GM21381 (cell line): ENCODE results near the gene DLG4.

ENCODE experiments used
- ATAC-seq: cut with Tn5 transposase; IDR thresholded peaks from one replicate; pipeline ENCODE4 v1.9.1; 2021; ENCODE audit warnings: mild to moderate bottlenecking, moderate library complexity; ENCODE audit not compliant: unreplicated experiment

DLG4 gene

DNA sequence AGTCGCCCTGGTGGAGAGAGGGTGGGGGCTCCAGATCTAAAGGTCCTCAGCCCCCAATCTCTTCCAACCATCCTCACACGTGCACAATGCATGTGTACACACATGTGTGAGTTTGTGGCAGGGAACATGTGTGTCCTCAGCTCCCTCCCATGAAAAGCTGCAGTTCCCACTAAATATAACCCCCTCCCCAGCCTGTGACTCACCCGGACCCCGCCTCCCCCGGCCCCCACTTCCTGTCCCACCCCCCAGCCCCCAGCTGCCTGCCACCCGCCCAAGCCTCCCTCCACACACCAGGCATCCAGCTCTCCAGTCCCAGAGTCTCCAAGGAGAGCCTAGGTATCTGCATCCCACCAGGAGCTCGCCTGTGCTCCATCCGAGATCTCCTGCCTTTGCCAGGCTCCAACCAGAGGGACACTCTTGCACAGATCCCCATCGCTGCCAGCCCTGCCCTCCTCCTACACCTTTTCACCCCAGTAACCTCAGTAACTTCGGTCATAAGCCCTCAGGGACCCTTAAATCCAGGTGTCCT lies 3.9 kb downstream of the DLG4 start:
- no peak for ATAC-seq

- no peak for ATAC-seq
Measured at GRCh38 chr17:7215136-7215638, 4.4 kb downstream of the DLG4 start.

GRCh38 chr17:7214300-7215135 lies 5.1 kb downstream of the DLG4 start:
- ATAC-seq: peak; percentile 71

DNA sequence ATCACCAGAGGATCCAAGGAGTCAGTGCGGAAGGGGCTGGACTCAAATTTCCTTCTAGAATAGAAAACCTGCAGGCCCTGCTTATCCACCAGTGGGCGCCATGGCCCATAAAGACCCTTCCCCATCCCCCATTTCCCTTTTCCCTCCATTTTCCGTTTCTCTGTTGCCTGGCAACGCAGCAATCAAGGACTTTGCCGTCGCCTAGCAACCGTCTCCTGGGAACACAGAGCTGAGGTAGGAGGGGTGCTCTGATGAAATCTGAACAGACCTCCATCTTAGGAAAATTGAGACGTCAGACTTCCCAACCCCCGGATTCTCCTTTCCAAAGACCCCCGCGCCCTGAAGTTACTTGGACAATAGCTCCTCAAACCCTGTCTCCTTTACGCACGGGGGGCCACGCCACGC lies 5.7 kb downstream of the DLG4 start:
- no peak for ATAC-seq

DNA sequence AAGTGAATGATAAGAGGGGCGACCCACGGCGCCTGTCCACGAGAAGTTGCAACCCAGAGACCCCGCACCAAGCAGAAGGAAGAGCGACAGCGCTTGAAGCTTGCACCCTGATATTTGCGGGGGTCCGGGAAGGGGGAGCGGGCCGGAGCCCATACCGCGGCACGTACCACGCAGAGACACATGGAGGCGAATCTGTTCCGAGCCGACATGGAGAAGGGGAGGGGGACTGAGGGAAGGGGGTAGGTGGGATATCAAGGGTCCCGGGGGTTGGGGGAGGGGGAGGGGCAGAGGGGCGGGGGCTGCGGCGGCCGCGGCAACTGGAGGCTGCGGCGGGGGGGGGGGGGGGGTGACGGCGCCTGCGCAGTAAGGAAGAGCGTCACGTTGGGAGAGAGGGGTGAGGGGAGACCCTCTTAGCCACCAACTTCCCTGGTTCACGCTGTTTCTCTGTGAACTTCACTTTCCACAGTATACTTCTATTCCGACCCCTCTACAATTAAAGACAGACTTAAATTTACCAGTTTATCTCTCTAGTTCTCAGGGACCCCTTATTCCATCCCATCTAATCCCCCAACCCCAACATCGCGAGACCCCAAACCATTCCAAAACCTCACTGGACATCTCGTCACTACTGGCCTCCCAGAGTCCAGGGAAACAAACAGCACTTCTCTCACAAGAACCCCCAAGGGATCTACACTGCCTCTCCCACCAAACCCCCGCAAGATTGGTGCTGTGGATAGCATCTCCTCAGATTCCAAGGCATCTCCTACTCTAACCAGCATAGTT lies 8.0 kb downstream of the DLG4 start:
- ATAC-seq: no peak

- ATAC-seq: no peak
Measured at GRCh38 chr17:7208754-7209460, 10.7 kb downstream of the DLG4 start.

GRCh38 chr17:7208027-7208571 lies 11.5 kb downstream of the DLG4 start:
- no peak for ATAC-seq

- no peak for ATAC-seq
Measured at GRCh38 chr17:7207120-7208001, 12.3 kb downstream of the DLG4 start.

- no peak for ATAC-seq
Measured at GRCh38 chr17:7205561-7205960, 14.1 kb downstream of the DLG4 start.

DNA sequence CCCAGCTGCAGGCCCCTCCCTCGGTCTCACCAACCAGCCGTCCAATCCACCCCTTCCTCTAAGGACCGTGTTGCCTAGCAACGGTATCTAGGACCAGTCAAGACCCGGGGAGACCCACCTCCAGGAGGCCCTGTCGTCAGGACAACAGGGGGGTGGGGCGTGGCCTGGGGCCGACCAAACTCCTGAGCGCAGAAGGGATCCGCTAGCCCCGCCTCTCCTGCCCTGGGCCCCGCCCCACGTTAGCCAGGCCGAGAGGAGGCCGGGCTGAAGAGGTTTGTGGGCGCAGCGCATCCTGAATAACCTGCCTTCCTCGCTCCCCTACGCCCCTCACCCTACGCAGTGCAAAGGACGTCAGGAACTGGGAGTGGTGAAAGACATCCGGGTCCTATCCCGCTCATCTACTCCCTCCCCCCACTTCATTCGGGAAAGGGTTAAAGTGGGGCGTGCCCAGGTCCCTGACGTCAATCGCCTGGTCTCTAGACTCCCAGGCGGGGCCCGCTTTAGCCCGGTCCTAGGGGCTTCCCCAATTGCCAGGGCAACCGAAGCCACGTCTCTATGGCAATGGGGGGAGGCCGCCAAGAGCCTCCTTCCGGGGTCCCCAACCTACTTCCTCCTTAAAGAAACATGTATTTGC lies 14.7 kb downstream of the DLG4 start:
- ATAC-seq: peak; percentile 75

- ATAC-seq: no peak
Measured at GRCh38 chr17:7204336-7204735, 15.3 kb downstream of the DLG4 start.

- ATAC-seq: no peak
Measured at GRCh38 chr17:7203391-7203790, 16.2 kb downstream of the DLG4 start.

DNA sequence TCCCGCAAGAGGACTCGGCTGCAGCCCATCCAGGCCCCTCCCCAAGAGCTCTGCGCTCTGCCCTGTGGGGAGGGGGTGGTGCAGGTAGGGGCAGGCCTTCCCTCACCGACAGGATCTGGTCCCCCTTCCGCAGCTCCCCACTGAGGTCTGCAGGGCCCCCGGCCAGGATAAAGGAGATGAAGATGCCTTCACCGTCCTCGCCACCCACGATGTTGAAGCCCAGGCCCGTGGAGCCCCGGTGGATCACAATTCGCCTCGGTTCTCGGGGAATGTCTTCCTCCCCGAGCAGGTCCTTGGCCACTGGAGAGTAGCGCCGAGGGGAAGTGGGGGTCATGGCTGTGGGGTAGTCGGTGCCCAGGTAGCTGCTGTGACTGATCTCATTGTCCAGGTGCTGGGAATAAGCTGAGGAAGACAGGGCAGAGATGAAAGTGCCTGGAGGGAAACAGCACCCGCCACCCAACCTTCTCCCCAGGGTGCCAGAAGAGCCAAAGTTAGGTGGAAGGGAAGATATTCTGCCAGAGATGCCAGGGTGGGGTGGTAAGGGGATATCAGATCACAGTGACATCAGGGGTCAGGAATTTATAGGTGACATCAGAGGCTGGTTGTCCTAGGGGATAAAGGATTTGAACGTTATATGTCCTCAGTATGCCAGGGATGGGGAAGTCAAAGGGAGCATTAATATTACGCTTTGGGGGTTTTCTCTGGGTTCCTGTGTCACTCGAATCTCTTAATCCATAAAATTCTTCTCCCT lies 22.8 kb downstream of the DLG4 start:
- ATAC-seq: no peak

DNA sequence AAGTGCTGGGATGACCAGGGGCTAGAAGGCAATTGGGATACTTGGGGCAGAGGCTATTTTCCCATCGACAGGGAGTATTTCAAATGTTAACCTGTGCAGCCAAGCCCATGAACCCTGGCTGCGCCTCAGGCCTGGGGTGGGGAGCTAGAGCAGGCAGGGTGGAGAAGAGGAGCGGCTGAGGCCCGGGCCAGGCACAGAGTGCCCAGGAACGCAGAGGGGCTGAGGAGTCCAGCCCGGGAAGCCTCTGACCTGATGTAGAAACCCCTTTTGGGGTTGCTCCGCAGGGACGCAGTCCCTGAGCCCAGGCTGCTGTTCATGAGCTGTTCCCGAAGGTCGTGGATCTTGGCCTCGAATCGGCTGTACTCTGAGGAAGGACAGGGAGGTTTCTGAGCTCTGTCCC lies 23.7 kb downstream of the DLG4 start:
- ATAC-seq: no peak

GRCh38 chr17:7192271-7192937 lies 27.2 kb downstream of the DLG4 start:
- ATAC-seq: no peak

GRCh38 chr17:7191571-7192270 lies 27.9 kb downstream of the DLG4 start:
- no peak for ATAC-seq

DNA sequence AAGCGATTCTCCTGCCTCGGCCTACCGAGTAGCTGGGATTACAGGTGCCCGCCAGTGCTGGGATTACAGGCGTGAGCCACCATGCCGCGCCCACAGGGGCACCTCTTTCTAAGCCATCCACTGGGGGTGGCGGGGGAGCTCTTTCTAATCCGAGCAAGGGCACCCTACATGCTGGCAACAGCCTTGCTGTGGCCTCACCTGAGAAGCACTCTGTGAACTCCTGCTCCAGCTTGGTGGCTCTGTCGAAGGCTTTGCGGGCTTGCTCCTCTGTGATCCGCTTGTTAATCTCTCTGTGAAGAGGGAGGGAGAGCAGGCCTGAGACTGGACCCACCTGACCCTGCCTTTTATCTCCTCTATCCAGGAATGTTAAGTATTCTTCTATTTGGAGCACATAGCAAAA lies 28.6 kb downstream of the DLG4 start:
- ATAC-seq: no peak
